ENCODE results near the gene ZNF488.

ZNF488 gene

GRCh38 chr10:47333532-47333931 lies 50.6 kb downstream of the ZNF488 start:
- FAIRE-seq: no peak
- no peak for DNase-seq (ENCODE audit: insufficient read length, low spot score)

- FAIRE-seq (no peak), DNase-seq (ENCODE audit: insufficient read length, low spot score) (no peak)
Measured at GRCh38 chr10:47332946-47333345, 51.1 kb downstream of the ZNF488 start.

GRCh38 chr10:47332371-47332770 lies 51.7 kb downstream of the ZNF488 start:
- DNase-seq (ENCODE audit: insufficient read length, low spot score) (no peak), FAIRE-seq (no peak)

- FAIRE-seq (no peak), DNase-seq (ENCODE audit: insufficient read length, low spot score) (no peak)
Measured at GRCh38 chr10:47331954-47332353, 52.1 kb downstream of the ZNF488 start.

GRCh38 chr10:47331491-47331890 lies 52.6 kb downstream of the ZNF488 start:
- DNase-seq (ENCODE audit: insufficient read length, low spot score): no peak
- FAIRE-seq: no peak

- DNase-seq (ENCODE audit: insufficient read length, low spot score) (no peak), FAIRE-seq (no peak)
Measured at GRCh38 chr10:47330804-47331203, 53.3 kb downstream of the ZNF488 start.

GRCh38 chr10:47330366-47330765 lies 53.7 kb downstream of the ZNF488 start:
- FAIRE-seq (no peak), DNase-seq (ENCODE audit: insufficient read length, low spot score) (no peak)

- DNase-seq (ENCODE audit: insufficient read length, low spot score) (no peak), FAIRE-seq (no peak)
Measured at GRCh38 chr10:47329855-47330254, 54.2 kb downstream of the ZNF488 start.

- FAIRE-seq (no peak), DNase-seq (ENCODE audit: insufficient read length, low spot score) (no peak)
Measured at GRCh38 chr10:47326927-47327330, 57.2 kb downstream of the ZNF488 start.

GRCh38 chr10:47326306-47326926 lies 57.7 kb downstream of the ZNF488 start:
- FAIRE-seq: no peak

GRCh38 chr10:47325303-47326291 lies 58.5 kb downstream of the ZNF488 start:
- DNase-seq (ENCODE audit: insufficient read length, low spot score) (no peak), FAIRE-seq (no peak)

More at GRCh38 chr10:47326306-47326926, 57.7 kb downstream of the ZNF488 start:
- no peak for DNase-seq (ENCODE audit: insufficient read length, low spot score)

- no peak for FAIRE-seq
- DNase-seq (ENCODE audit: insufficient read length, low spot score): no peak
Measured at GRCh38 chr10:47323636-47324296, 60.3 kb downstream of the ZNF488 start.

GRCh38 chr10:47323087-47323486 lies 61.0 kb downstream of the ZNF488 start:
- DNase-seq (ENCODE audit: insufficient read length, low spot score) (no peak), FAIRE-seq (no peak)

- DNase-seq (ENCODE audit: insufficient read length, low spot score) (no peak), FAIRE-seq (no peak)
Measured at GRCh38 chr10:47322300-47323061, 61.6 kb downstream of the ZNF488 start, which contains the start of gene GDF2. Gene GDF2, plus strand, starts transcription at chr10:47322454. Its CDS starts 215 bp downstream, at chr10:47322669.

GRCh38 chr10:47321521-47322195 lies 62.4 kb downstream of the ZNF488 start:
- FAIRE-seq: no peak

GRCh38 chr10:47320812-47321211 lies 63.3 kb downstream of the ZNF488 start:
- FAIRE-seq (no peak), DNase-seq (ENCODE audit: insufficient read length, low spot score) (no peak)

More at GRCh38 chr10:47321521-47322195, 62.4 kb downstream of the ZNF488 start:
- no peak for DNase-seq (ENCODE audit: insufficient read length, low spot score)

GRCh38 chr10:47319784-47320183 lies 64.3 kb downstream of the ZNF488 start:
- no peak for DNase-seq (ENCODE audit: insufficient read length, low spot score)
- FAIRE-seq: no peak

GRCh38 chr10:47318706-47319105 lies 65.4 kb downstream of the ZNF488 start:
- DNase-seq (ENCODE audit: insufficient read length, low spot score) (no peak), FAIRE-seq (no peak)

GRCh38 chr10:47317251-47317650 lies 66.8 kb downstream of the ZNF488 start:
- FAIRE-seq (no peak), DNase-seq (ENCODE audit: insufficient read length, low spot score) (no peak)

- DNase-seq (ENCODE audit: insufficient read length, low spot score) (no peak), FAIRE-seq (no peak)
Measured at GRCh38 chr10:47316131-47316530, 68.0 kb downstream of the ZNF488 start.

All from HTR-8/SVneo (cell line).